ENCODE measurements around the gene HPN. TPM values are rescaled to one million over a fixed set of nuclear protein-coding genes. Genes with fewer than 3 reads are reported as not detected.

The HPN gene
- total RNA-seq, 1 donor from 2014 or later = 0.30 TPM

DNA sequence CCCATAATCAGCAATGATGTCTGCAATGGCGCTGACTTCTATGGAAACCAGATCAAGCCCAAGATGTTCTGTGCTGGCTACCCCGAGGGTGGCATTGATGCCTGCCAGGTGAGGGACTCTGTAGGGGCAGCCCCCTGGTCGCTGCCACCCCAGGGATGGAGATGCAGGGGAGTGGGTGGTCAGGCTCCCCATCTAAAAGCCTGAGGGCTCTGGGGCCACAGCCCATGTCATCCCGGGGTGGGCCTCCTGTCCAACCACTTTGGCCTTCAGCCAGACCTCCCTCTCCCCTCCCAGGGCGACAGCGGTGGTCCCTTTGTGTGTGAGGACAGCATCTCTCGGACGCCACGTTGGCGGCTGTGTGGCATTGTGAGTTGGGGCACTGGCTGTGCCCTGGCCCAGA is 24.1 kb downstream of the HPN start:
- H3K4me1 Mint-ChIP-seq = peaks cover 14% of the 10 kb centered on the region
- no peak overlapping the region for H3K27ac Mint-ChIP-seq
- Histone ChIP-seq H2AFZ (replicated peaks) (no peak overlapping the region), H3K4me1 (peaks cover 14% of the 10 kb centered on the region), H3K4me3 (no peak overlapping the region), H3K36me3 (no peaks in the 10 kb centered on the region), H3F3A (ENCODE audit: low read depth) (peaks cover 20% of the 10 kb centered on the region), H3K79me2 (ENCODE audit: low read depth) (no peaks in the 10 kb centered on the region), H4K20me1 (ENCODE audit: low read depth) (no peaks in the 10 kb centered on the region), H3K27ac (no peak overlapping the region), H3K9me3 (ENCODE audit: low read depth) (no peaks in the 10 kb centered on the region), H3K9ac (no peak overlapping the region), H3K27me3 (peaks cover 17% of the 10 kb centered on the region), H3K4me2 (no peak overlapping the region)
- H3K27me3 Mint-ChIP-seq (ENCODE audit: insufficient read depth, low read depth) = peaks cover 4% of the 10 kb centered on the region
- peaks cover 4% of the 10 kb centered on the region for H3K9me3 Mint-ChIP-seq
- no peak overlapping the region for H3K4me3 Mint-ChIP-seq
- H3K36me3 Mint-ChIP-seq = no peaks in the 10 kb centered on the region
- TF ChIP-seq EZH2phosphoT487 (IDR thresholded peaks at IDR 0.05) (no peak), EZH2 (IDR thresholded peaks at IDR 0.05) (no peak)
- TF ChIP-seq, protein P1, sequence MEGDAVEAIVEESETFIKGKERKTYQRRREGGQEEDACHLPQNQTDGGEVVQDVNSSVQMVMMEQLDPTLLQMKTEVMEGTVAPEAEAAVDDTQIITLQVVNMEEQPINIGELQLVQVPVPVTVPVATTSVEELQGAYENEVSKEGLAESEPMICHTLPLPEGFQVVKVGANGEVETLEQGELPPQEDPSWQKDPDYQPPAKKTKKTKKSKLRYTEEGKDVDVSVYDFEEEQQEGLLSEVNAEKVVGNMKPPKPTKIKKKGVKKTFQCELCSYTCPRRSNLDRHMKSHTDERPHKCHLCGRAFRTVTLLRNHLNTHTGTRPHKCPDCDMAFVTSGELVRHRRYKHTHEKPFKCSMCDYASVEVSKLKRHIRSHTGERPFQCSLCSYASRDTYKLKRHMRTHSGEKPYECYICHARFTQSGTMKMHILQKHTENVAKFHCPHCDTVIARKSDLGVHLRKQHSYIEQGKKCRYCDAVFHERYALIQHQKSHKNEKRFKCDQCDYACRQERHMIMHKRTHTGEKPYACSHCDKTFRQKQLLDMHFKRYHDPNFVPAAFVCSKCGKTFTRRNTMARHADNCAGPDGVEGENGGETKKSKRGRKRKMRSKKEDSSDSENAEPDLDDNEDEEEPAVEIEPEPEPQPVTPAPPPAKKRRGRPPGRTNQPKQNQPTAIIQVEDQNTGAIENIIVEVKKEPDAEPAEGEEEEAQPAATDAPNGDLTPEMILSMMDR (IDR thresholded peaks at IDR 0.05) = no peak
- DNase-seq (ENCODE audit: low spot score) = no peak

GRCh38 chr19:35066121-35066520 is 24.6 kb downstream of the HPN start:
- DNase-seq (ENCODE audit: low spot score) = no peak
- H3K4me3 Mint-ChIP-seq = no peak overlapping the region
- no peaks in the 10 kb centered on the region for H3K36me3 Mint-ChIP-seq
- Histone ChIP-seq H3K9me3 (ENCODE audit: low read depth) (no peaks in the 10 kb centered on the region), H2AFZ (replicated peaks) (no peak overlapping the region), H3K27ac (no peak overlapping the region), H3K4me3 (no peak overlapping the region), H3F3A (ENCODE audit: low read depth) (peaks cover 20% of the 10 kb centered on the region), H3K79me2 (ENCODE audit: low read depth) (no peaks in the 10 kb centered on the region), H3K36me3 (no peaks in the 10 kb centered on the region), H4K20me1 (ENCODE audit: low read depth) (no peaks in the 10 kb centered on the region), H3K4me2 (no peak overlapping the region), H3K9ac (no peak overlapping the region), H3K4me1 (peaks cover 14% of the 10 kb centered on the region), H3K27me3 (peaks cover 17% of the 10 kb centered on the region)
- peaks cover 14% of the 10 kb centered on the region for H3K4me1 Mint-ChIP-seq
- peaks cover 4% of the 10 kb centered on the region for H3K9me3 Mint-ChIP-seq
- no peak for TF ChIP-seq EZH2 (IDR thresholded peaks at IDR 0.05)
- TF ChIP-seq, protein P1 (IDR thresholded peaks at IDR 0.05) = no peak
- no peak for TF ChIP-seq EZH2phosphoT487 (IDR thresholded peaks at IDR 0.05)
- H3K27ac Mint-ChIP-seq = no peak overlapping the region
- peaks cover 4% of the 10 kb centered on the region for H3K27me3 Mint-ChIP-seq (ENCODE audit: insufficient read depth, low read depth)

- no peak overlapping the region for H3K4me2 ChIP-seq
- no peak overlapping the region for H3K4me3 ChIP-seq
- Mint-ChIP-seq H3K27ac (no peak overlapping the region), H3K27me3 (ENCODE audit: insufficient read depth, low read depth) (peaks cover 4% of the 10 kb centered on the region), H3K4me3 (no peak overlapping the region), H3K9me3 (peaks cover 4% of the 10 kb centered on the region), H3K4me1 (peaks cover 14% of the 10 kb centered on the region), H3K36me3 (no peaks in the 10 kb centered on the region)
- peaks cover 20% of the 10 kb centered on the region for H3F3A ChIP-seq (ENCODE audit: low read depth)
- peak; percentile 92 for DNase-seq (ENCODE audit: low spot score)
- no peaks in the 10 kb centered on the region for H3K79me2 ChIP-seq (ENCODE audit: low read depth)
- no peaks in the 10 kb centered on the region for H4K20me1 ChIP-seq (ENCODE audit: low read depth)
- peaks cover 14% of the 10 kb centered on the region for H3K4me1 ChIP-seq
- no peak overlapping the region for H3K9ac ChIP-seq
- TF ChIP-seq, protein P1 (IDR thresholded peaks at IDR 0.05) = peak; percentile 88
- TF ChIP-seq EZH2phosphoT487 (IDR thresholded peaks at IDR 0.05) (no peak), EZH2 (IDR thresholded peaks at IDR 0.05) (no peak)
- H2AFZ ChIP-seq (replicated peaks) = no peak overlapping the region
- no peaks in the 10 kb centered on the region for H3K36me3 ChIP-seq
- no peak overlapping the region for H3K27ac ChIP-seq
- H3K27me3 ChIP-seq = peaks cover 17% of the 10 kb centered on the region
- H3K9me3 ChIP-seq (ENCODE audit: low read depth) = no peaks in the 10 kb centered on the region
These were observed 25.4 kb downstream of the HPN start for GRCh38 chr19:35066691-35067563.

All from neural progenitor cell (in vitro differentiated cells).